HepG2 (cell line): ENCODE data around the gene WWC1. TPM values are rescaled to one million over a fixed set of nuclear protein-coding genes. Genes with fewer than 3 reads are reported as not detected.

Source experiments
- ATAC-seq: fragments of 200-7000 bp; cut with Tn5 transposase; 3 replicates; pipeline ENCODE4 v1.9.1; 2020; ENCODE audit warnings: mild to moderate bottlenecking, moderate library complexity
- BruUV-seq: library from RNA; stranded (reverse); fragments of 400-500 nt; replicated peaks from 2 replicates; lab custom pipeline; 2021; lab: Mats Ljungman, UMichigan
- CTCF ChIA-PET: fragments of 300-600 bp; formaldehyde crosslinking; extraction: SDS; loops from one replicate; lab custom pipeline; 2021; ENCODE audit warnings: low total read pairs, inconsistent platforms, low intra/inter-chr PET ratio; lab: Yijun Ruan, JAX
- POLR2A ChIA-PET: fragments of 350-600 bp; sonication (Branson Sonifier 250); formaldehyde crosslinking; loops from one replicate; lab custom pipeline; 2020; ENCODE audit warnings: antibody characterized with exemption, inconsistent platforms; lab: Yijun Ruan, JAX
- DNase-seq: peaks from one replicate; pipeline ENCODE4 v3.0.0-alpha.2; 2015; ENCODE audit warnings: low spot score
- FAIRE-seq: peaks from 3 replicates; lab custom pipeline; 2011; peaks lifted over from hg19 to GRCh38; lab: Jason Lieb, UNC
- H2AFZ ChIP-seq: one replicate; pipeline ENCODE4 v1.6.1; 2011; ENCODE audit warnings: low read length, inconsistent platforms
- H3K27ac ChIP-seq: fragments of 300-600 bp; 3 replicates; pipeline ENCODE4 v1.8.0; 2011; ENCODE audit warnings: mixed run types, mild to moderate bottlenecking, mixed read lengths, low read length, inconsistent platforms; ENCODE audit not compliant: insufficient read depth; ENCODE audit errors: extremely low read length
- H3K27me3 ChIP-seq, 2 experiments: fragments of 200-600 bp in 1 of 2; 2 replicates in 1 of 2; 3 replicates in 1 of 2; pipeline versions ENCODE4 v1.6.0 to v1.8.0; 2011; ENCODE audit warnings: low read length in 2 of 2, mild to moderate bottlenecking in 2 of 2, moderate library complexity in 2 of 2, inconsistent platforms in 1 of 2; ENCODE audit not compliant: insufficient read depth in 2 of 2, control insufficient read depth in 1 of 2
- H3K36me3 ChIP-seq, 2 experiments: fragments of 200-600 bp in 1 of 2; replicated peaks in 1 of 2; 2 replicates in 1 of 2; 3 replicates in 1 of 2; pipeline versions ENCODE4 v1.5.1 to v1.8.0; 2011; ENCODE audit warnings: low read length in 2 of 2, inconsistent platforms in 1 of 2; ENCODE audit not compliant: insufficient read depth in 2 of 2, control insufficient read depth in 1 of 2
- H3K4me1 ChIP-seq: 2 replicates; pipeline ENCODE4 v1.5.1; 2012; ENCODE audit warnings: low read length, inconsistent platforms; ENCODE audit not compliant: insufficient read depth
- H3K4me2 ChIP-seq: 2 replicates; pipeline ENCODE4 v1.6.0; 2011; ENCODE audit warnings: low read depth, low read length, inconsistent platforms
- H3K4me3 ChIP-seq, 3 experiments: fragments of 200-600 bp in 1 of 3; sonication (generic), shearing (Covaris generic) in 1 of 3; replicated peaks in 1 of 3; 2 replicates each; pipeline ENCODE4 v1.5.1; 2011 to 2016; ENCODE audit warnings: low read length in 3 of 3, inconsistent platforms in 2 of 3, low read depth in 2 of 3, mild to moderate bottlenecking in 2 of 3, control low read depth in 1 of 3, mixed read lengths in 1 of 3; ENCODE audit not compliant: insufficient read depth in 1 of 3
- H3K79me2 ChIP-seq: one replicate; pipeline ENCODE4 v1.6.1; 2011; ENCODE audit warnings: low read length, inconsistent platforms; ENCODE audit not compliant: insufficient read depth
- H3K9ac ChIP-seq: 2 replicates; pipeline ENCODE4 v1.6.0; 2011; ENCODE audit warnings: mild to moderate bottlenecking, low read depth, low read length, inconsistent platforms; ENCODE audit not compliant: insufficient read depth
- H3K9me3 ChIP-seq: 2 replicates; pipeline ENCODE4 v1.5.1; 2012; ENCODE audit warnings: mild to moderate bottlenecking, low read length
- H4K20me1 ChIP-seq: 2 replicates; pipeline ENCODE4 v1.6.0; 2011; ENCODE audit warnings: inconsistent platforms, mild to moderate bottlenecking, low read length, moderate library complexity; ENCODE audit not compliant: insufficient read depth
- DPF2 ChIP-seq: sonication (generic); formaldehyde crosslinking; IDR thresholded peaks from 2 replicates; pipeline ENCODE4 v1.4.0; 2020; ENCODE audit warnings: mild to moderate bottlenecking, low read depth, missing genetic modification reagents, borderline replicate concordance
- HOXA5 ChIP-seq: sonication (generic); formaldehyde crosslinking; IDR thresholded peaks from 2 replicates; pipeline ENCODE4 v1.4.0; 2020; ENCODE audit warnings: missing genetic modification reagents
- MAFF ChIP-seq: IDR thresholded peaks from 2 replicates; pipeline ENCODE4 v1.6.1; 2011; ENCODE audit warnings: low read depth, low read length, improper control_type of control experiment
- MAZ ChIP-seq, 2 experiments: sonication (generic) in 1 of 2; formaldehyde crosslinking in 1 of 2; IDR thresholded peaks; 2 replicates each; pipeline versions ENCODE4 v1.5.0 to v1.6.1; 2012 to 2020; ENCODE audit warnings: low read depth in 2 of 2, mild to moderate bottlenecking in 2 of 2, borderline replicate concordance in 1 of 2, improper control_type of control experiment in 1 of 2, low read length in 1 of 2, missing genetic modification reagents in 1 of 2, moderate library complexity in 1 of 2
- MXD4 ChIP-seq: IDR thresholded peaks from 2 replicates; pipeline ENCODE4 v1.6.1; 2016; ENCODE audit warnings: mild to moderate bottlenecking, missing biosample characterization, missing genetic modification reagents
- PAX8 ChIP-seq: sonication (generic); formaldehyde crosslinking; IDR thresholded peaks from 2 replicates; pipeline ENCODE4 v1.8.0; 2022; ENCODE audit warnings: mild to moderate bottlenecking, missing genetic modification reagents, borderline replicate concordance
- PHF8 ChIP-seq: sonication (generic); formaldehyde crosslinking; IDR thresholded peaks from 2 replicates; pipeline ENCODE4 v1.5.0; 2020; ENCODE audit warnings: missing genetic modification reagents
- RNF219 ChIP-seq: sonication (generic); formaldehyde crosslinking; IDR thresholded peaks from 2 replicates; pipeline ENCODE4 v1.5.0; 2020; ENCODE audit warnings: mild to moderate bottlenecking, missing genetic modification reagents
- SNAPC2 ChIP-seq: sonication (generic); formaldehyde crosslinking; IDR thresholded peaks from 2 replicates; pipeline ENCODE4 v1.8.1; 2022; ENCODE audit warnings: mild to moderate bottlenecking, missing genetic modification reagents
- SSRP1 ChIP-seq: IDR thresholded peaks from 2 replicates; pipeline ENCODE4 v1.6.1; 2016; ENCODE audit warnings: control low read depth
- WGBS: methylation state at CpG from one replicate; pipeline ENCODE4 v1.1.6; 2017; ENCODE audit warnings: low lambda C conversion rate; 5-methylcytosine and 5-hydroxymethylcytosine counted together
- in situ Hi-C: cut with HindIII; loops from 2 replicates; pipeline ENCODE4 v1.10.0; 2017; ENCODE audit warnings: low pct_unique_long_range_greater_than_20kb; ENCODE audit not compliant: extremely low pct_ligation_motif_present
- intact Hi-C: fragments of 100-400 bp; cut with micrococcal nuclease; formaldehyde crosslinking; loops from one replicate; pipeline ENCODE4 v1.10.0; 2022; ENCODE audit not compliant: unreplicated experiment
- polyA plus RNA-seq, 8 experiments: library from polyadenylated mRNA; depleted of rRNA in 3 of 8; stranded (reverse) in 7 of 8; unstranded in 1 of 8; fragments of >200 nt; fragmentation: Illumina TruSeq in 4 of 8; extraction: Trizol in 4 of 8; gene quantifications; 2 replicates each; pipeline versions ENCODE4 v1.2.1 to v1.2.3, GENCODE V29; 2011 to 2016; ENCODE audit warnings: low read depth in 4 of 8, missing spikeins in 1 of 8, mixed read lengths in 1 of 8; ENCODE audit not compliant: insufficient read depth in 1 of 8
- total RNA-seq, 5 experiments: library from RNA; depleted of rRNA; stranded (reverse); fragments of >200 nt; fragmentation: Illumina TruSeq; extraction: Trizol; gene quantifications; 2 replicates each; pipeline ENCODE4 v1.2.3, GENCODE V29; 2016; ENCODE audit warnings: low read depth in 1 of 5
- TF ChIP-seq, protein P1 (sequence below): sonication (generic); formaldehyde crosslinking; IDR thresholded peaks from 2 replicates; pipeline ENCODE4 v1.4.0; 2020; ENCODE audit warnings: missing genetic modification reagents, low read depth, mild to moderate bottlenecking, borderline replicate concordance

Gene WWC1
- total and polyA plus RNA-seq, 2 of the 13 experiments (the other 11 are each of a cell fraction or from before 2014, with no cell fraction given): 8.3 to 17.9 TPM

- Histone ChIP-seq H2AFZ (no peak overlapping the region), H3K9ac (no peak overlapping the region), H3K27ac (no peak overlapping the region), H3K4me3 (no peak overlapping the region), H3K27me3 (no peaks in the 10 kb centered on the region; a peak in 3 of 5 replicates), H3K4me2 (no peak overlapping the region), H3K36me3 (no peaks in the 10 kb centered on the region), H4K20me1 (no peaks in the 10 kb centered on the region), H3K4me1 (no peaks in the 10 kb centered on the region), H3K79me2 (no peaks in the 10 kb centered on the region), H3K9me3 (no peaks in the 10 kb centered on the region)
- in situ Hi-C loops: no loop called here
- ATAC-seq (no peak), FAIRE-seq (no peak), DNase-seq (no peak)
- intact Hi-C loops: no loop called here
- ChIA-PET CTCF (no interaction called here), POLR2A (no interaction called here)
- no TSS peak for BruUV-seq
- TF ChIP-seq SNAPC2 (CRISPR knock-in tag) (no peak), SSRP1 (no peak), RNF219 (CRISPR knock-in tag) (no peak), MXD4 (no peak), DPF2 (CRISPR knock-in tag) (no peak), PHF8 (CRISPR knock-in tag) (no peak), MAFF (no peak), PAX8 (CRISPR knock-in tag) (no peak), MAZ (IDR thresholded peaks at IDR 0.05; ENCODE audit: borderline replicate concordance, low read depth, low read length) (no peak), MAZ (CRISPR knock-in tag; IDR thresholded peaks at IDR 0.05; ENCODE audit: low read depth) (no peak), HOXA5 (no peak)
- TF ChIP-seq, protein P1, sequence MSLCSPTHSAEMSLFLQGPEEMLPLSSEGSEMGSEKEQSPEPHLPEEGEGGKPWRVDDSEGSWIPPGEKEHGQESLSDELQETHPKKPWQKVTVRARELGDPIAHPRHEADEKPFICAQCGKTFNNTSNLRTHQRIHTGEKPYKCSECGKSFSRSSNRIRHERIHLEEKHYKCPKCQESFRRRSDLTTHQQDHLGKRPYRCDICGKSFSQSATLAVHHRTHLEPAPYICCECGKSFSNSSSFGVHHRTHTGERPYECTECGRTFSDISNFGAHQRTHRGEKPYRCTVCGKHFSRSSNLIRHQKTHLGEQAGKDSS (CRISPR knock-in tag): no peak
- 35% methylated on average over 13 of the region's 13 CpGs for WGBS
These were observed 46.4 kb upstream of the WWC1 start for GRCh38 chr5:168244838-168245559.
